GM21360 (cell line): ENCODE data around the gene ASRGL1.
A peak's percentile ranks its signal among the peaks of the same experiment; 100 is the strongest.
"Not testable (repeated sequence)": the region's sequence is repeated elsewhere in the genome, so short reads cannot be mapped to it uniquely, and the experiment has no call there.

Experiments used
- ATAC-seq: cut with Tn5 transposase; IDR thresholded peaks from one replicate; pipeline ENCODE4 v1.9.1; 2021; ENCODE audit warnings: mild to moderate bottlenecking, moderate library complexity; ENCODE audit not compliant: unreplicated experiment

ASRGL1 gene

GRCh38 chr11:62337303-62338181, at the start of gene ASRGL1:
ASRGL1 (plus strand) TSS chr11:62337448; CDS start chr11:62337978, 530 bp downstream.
- peak; percentile 59 for ATAC-seq

GRCh38 chr11:62295504-62295903, 41.7 kb upstream of the ASRGL1 start:
- ATAC-seq: no peak

DNA sequence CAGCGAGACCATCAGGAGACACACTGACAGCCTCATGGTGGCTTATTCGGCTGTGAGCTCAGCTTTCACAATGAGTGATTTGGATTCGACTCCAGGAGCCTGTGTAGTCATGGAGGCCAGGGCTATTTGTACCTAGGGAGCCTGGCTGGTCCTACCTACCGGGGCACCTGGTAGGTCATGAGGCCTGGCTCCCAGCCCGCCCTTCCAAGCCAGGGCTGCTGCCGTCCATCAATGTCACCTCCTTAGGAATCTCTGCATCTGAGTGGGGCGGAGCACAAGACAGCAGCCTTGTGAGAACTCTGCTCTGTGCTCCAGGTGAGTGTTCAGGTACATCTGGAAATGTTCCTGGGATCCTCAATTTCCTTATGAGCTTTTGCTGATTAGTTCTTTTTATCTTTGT, 38.3 kb upstream of the ASRGL1 start, which contains the start of gene SCGB1D4:
Gene SCGB1D4 (minus strand): TSS at position 101 of the 400 bp plus-strand sequence. CDS start 65 bp downstream, at position 36.
- ATAC-seq: no peak

GRCh38 chr11:62306227-62306626, 31.0 kb upstream of the ASRGL1 start:
- ATAC-seq: no peak

DNA sequence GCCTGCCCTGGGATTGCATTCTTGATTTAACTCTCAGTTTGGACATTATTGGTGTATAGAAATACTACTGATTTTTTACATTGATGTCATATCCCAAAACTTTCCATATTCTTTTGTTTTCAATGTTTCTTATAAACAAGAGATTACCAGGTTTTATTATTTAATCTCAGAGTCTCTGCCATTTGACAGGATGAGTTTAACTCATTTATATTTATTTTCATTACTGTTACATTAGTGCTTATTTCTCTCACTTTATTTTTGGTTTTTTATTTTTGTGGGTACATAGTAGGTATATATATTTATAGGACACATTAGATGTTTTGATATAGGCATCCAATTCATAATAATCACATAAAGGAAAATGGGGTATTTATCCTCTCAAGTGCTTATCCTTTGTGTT, 29.3 kb upstream of the ASRGL1 start:
- no peak for ATAC-seq

DNA sequence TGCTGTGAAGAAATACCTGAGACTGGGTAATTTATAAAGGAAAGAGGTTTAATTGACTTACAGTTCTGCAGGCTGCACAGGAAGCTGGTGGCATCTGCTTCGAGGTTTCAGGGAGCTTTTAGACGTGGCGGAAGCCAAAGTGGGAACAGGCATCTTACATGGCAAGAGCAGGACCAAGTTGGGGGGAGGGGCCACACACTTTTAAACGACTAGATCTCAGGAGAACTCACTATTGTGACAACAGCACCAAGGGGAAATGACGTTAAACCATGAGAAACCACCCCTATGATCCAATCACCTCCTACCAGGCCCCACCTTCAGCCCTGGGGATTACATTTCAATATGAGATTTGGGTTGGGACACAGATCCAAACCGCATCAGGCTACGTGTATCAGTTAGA, 27.3 kb upstream of the ASRGL1 start:
- ATAC-seq: no peak

DNA sequence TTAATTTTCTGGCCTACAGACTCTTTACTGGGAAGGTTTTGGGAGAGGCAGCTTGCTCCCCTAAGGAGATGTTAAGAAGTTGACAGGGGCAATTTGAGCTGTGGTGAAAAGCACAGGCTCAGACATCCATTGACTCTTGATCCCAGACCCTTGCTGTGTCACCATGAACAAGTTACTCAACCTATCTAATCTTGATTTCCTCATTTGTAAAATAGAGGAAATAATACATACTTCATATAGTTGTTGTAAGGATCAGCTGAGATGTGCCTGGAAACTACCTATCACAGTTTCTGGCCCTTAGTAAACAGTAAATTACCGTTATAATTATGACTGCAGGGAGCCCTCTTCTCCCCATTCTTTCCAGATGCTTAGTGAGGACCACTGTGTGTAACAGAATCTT, 21.8 kb upstream of the ASRGL1 start:
- ATAC-seq: no peak

- ATAC-seq: no peak
Measured at GRCh38 chr11:62322524-62322923, 14.7 kb upstream of the ASRGL1 start.

DNA sequence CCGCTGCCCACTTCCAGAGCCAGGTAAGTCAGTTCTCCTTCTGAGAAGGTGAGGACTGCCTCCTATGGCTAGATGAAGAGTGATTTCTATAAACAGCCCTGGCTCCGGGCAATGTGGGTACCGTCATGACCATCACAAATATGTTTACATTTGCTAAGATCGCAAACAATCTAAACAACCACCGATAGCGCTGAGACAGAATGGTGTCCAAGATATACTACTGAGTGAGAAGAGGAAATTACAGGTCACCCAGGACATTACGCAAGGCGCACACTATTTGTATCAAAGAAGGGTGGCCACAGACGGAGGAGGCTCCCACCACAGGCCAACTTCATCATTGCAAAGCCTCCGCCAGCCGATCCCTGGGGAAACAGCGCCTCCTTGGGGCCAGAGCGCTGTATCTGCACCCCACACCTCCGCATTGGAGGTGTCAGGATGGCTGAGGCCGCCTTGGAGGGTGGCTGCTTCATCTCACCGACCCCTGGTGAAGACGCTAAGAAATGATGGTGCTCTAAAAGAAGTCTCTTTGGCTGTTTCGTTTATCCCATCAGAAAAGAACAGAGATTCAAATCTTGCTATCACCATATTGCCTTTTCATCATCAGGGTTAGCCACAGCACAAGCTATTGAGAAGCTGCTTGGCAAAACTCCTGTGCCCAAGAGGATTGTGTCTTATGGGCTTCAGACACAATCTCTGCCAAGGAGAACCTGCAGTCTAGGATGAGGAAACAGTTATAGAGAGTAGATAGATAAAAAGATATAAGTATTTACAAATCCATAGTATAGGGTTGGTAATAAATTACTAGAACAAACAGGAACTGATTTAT, 12.3 kb upstream of the ASRGL1 start:
- ATAC-seq: no peak

DNA sequence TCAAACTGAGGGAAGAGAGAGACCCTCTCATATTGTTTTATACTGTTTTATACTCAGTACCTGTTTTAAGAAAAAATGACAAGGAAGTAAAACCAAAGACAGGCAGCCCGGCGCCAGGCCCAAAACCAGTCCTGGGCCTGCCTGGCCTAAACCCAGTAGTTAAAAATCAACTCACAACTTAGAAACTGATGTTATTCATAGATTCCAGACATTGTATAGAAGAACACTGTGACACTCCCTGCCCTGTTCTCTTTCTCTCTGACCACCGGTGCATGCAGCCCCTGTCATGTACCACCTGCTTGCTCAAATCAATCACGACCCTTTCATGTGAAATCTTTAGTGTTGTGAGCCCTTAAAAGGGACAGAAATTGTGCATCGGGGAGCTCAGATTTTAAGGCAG, 11.5 kb upstream of the ASRGL1 start:
- not testable (repeated sequence) for ATAC-seq

DNA sequence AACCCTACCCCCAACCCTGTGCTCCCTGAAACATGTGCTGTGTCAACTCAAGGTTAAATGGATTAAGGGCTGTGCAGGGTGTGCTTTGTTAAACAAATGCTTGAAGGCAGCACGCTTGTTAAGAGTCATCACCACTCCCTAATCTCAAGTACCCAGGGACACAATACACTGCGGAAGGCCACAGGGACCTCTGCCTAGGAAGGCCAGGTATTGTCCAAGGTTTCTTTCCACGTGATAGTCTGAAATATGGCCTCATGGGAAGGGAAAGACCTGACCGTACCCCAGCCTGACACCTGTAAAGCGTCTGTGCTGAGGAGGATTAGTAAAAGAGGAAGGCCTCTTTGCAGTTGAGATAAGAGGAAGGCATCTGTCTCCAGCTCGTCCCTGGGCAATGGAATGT, 10.5 kb upstream of the ASRGL1 start:
- ATAC-seq: not testable (repeated sequence)

GRCh38 chr11:62327541-62327940, 9.7 kb upstream of the ASRGL1 start:
- not testable (repeated sequence) for ATAC-seq

GRCh38 chr11:62331264-62331663, 6.0 kb upstream of the ASRGL1 start:
- ATAC-seq: not testable (repeated sequence)

DNA sequence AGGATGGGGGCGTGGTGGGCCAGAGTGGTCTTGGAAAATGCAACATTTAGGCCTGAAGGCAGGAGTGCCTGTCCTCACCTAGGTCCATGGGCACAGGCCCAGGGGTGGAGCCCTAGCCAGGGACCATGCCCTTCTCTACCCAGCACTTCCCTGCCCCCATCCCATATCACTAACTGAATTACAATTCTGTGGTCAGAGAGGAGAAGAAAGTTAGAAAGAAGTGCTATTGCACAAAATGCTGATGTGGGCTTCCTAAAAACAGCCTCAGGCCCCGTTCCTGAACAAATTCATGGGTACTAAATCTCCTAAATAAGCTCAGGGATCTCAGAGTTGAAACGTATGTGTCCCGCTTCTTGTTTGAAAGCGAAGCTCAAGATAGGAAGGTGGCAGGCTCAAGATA, 3.5 kb upstream of the ASRGL1 start:
- ATAC-seq: no peak

DNA sequence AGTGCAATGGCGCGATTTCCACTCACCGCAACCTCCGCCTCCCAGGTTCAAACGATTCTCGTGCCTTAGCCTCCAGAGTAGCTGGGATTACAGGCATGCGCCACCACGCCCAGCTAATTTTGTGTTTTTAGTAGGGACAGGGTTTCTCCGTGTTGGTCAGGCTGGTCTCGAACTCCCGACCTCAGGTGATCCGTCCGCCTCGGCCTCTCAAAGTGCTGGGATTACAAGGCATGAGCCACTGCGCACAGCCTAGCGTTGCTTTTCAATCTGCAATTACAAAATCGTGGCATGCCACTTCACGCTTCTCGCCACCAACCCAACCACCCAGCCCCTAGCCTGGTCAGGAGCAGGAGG, 322 bp upstream of the ASRGL1 start:
- ATAC-seq: not testable (repeated sequence)

GRCh38 chr11:62338218-62338617, 970 bp downstream of the ASRGL1 start:
- ATAC-seq: no peak

GRCh38 chr11:62340269-62340901, 3.1 kb downstream of the ASRGL1 start:
- ATAC-seq: no peak

GRCh38 chr11:62341588-62341987, 4.3 kb downstream of the ASRGL1 start:
- no peak for ATAC-seq

GRCh38 chr11:62343646-62344190, 6.5 kb downstream of the ASRGL1 start:
- ATAC-seq: not testable (repeated sequence)

GRCh38 chr11:62344210-62344609, 7.0 kb downstream of the ASRGL1 start:
- no peak for ATAC-seq

- ATAC-seq: no peak
Measured at GRCh38 chr11:62345861-62346260, 8.6 kb downstream of the ASRGL1 start.
